NCI-H2029 (cell line): ENCODE measurements around the gene OR2T4.

ENCODE experiments used
- DNase-seq: peaks from one replicate; lab custom pipeline; 2025; lab: John Stamatoyannopoulos, UW

OR2T4 gene, protein sequence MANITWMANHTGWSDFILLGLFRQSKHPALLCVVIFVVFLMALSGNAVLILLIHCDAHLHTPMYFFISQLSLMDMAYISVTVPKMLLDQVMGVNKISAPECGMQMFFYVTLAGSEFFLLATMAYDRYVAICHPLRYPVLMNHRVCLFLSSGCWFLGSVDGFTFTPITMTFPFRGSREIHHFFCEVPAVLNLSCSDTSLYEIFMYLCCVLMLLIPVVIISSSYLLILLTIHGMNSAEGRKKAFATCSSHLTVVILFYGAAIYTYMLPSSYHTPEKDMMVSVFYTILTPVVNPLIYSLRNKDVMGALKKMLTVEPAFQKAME

DNA sequence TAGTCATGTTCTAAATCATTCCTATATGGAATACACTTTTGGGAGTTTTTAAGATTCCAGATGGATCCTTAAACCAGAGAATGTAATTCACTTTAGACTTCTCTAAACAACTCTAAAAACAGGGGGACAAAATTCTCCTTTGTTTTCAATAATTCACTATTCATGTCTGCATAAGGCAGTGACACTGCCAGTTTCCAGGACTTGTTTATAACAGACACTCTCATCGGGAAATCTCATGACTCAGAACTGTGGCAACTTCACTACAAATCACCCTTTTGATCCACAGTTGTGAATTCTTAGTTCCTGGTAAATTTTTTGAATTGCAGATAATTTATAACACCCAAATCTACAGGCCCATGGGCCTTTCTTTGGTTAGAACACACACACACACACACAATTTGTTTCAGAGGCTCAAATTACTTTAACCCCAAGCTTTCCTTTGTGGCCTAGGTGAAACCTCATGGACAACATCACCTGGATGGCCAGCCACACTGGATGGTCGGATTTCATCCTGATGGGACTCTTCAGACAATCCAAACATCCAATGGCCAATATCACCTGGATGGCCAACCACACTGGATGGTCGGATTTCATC is at the start of gene OR2T4:
Gene OR2T4, plus strand, starts transcription at position 545 of the 595 bp plus-strand sequence. Its CDS starts 0 bp downstream, at position 545.
- DNase-seq: no peak

DNA sequence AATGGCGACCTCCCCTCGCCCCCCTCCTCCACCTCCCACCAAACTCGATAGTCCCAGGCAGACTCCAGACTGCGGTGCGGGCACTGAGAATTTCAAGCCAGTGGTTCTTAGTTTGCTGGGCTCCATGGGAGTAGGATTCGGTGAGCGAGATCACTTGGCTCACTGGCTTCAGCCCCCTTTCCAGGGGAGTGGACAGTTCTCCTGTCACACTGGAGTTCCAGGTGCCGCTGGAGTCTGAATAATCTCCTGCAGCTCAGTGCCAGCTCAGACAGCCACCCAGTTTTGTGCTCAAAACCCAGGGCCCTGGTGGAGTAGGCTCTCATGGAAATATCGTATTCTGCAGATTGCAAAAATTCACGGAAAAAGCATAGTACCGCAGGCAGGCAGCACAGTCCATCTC is 44.7 kb upstream of the OR2T4 start:
- DNase-seq: no peak

DNA sequence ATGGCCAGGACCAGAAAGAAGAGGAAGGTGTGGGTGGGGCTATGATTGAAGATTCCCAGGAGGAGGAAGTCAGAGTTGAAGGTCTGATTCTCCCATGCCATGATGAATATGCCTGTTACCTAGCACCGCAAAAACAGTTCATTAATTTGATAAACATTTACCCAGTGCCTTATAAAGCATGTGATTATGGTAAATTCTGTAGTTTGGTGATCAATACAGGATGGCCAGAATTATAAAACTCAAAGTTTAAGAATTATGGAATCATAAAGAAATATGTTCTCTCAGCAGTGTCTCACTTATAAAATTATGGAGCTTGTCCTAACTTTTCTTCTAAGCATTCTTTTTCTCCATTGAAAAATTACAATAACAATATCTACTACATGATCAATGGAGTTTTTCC is 37.0 kb upstream of the OR2T4 start, which contains the start of gene OR2M7:
Gene OR2M7, minus strand, starts transcription at position 101 of the 400 bp plus-strand sequence. Its CDS starts 0 bp downstream, at position 101.
- no peak for DNase-seq

DNA sequence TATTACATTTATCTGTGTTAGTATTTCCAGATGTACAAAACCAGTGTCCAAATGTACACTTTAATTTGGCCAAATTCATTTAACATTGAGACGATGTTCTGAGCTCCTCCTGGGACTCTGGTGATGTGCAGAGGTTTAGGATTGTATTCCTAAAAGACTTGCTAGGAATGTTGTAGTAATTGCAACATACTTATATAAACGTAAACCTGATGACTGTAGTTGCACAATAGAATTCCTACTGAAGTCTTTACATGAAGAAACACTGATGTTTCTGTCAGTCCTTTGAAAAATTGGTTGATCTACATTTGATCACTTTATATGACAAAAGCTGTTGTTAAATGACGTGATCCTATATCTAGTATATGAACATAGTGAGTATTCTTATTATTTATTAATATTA is 18.0 kb upstream of the OR2T4 start:
- no peak for DNase-seq

- no peak for DNase-seq
These were observed 13.0 kb upstream of the OR2T4 start, which contains the start of gene OR14C36 for GRCh38 chr1:248348475-248348874. TSS of gene OR14C36 (plus strand) at chr1:248348775. CDS start at chr1:248348775, 0 bp downstream.

GRCh38 chr1:248359415-248359814 is 2.0 kb upstream of the OR2T4 start:
- no peak for DNase-seq

GRCh38 chr1:248366609-248367008 is 5.1 kb downstream of the OR2T4 start:
- no peak for DNase-seq

- no peak for DNase-seq
These were observed 10.9 kb downstream of the OR2T4 start for GRCh38 chr1:248372394-248372793.

GRCh38 chr1:248373761-248374160 is 12.3 kb downstream of the OR2T4 start:
- DNase-seq: no peak

- no peak for DNase-seq
These were observed 14.0 kb downstream of the OR2T4 start, which contains the start of gene OR2T6 for GRCh38 chr1:248375446-248375845. TSS of gene OR2T6 (plus strand) at chr1:248375746. CDS start at chr1:248387609, 11,863 bp downstream.

GRCh38 chr1:248376916-248377315 is 15.5 kb downstream of the OR2T4 start:
- no peak for DNase-seq

DNA sequence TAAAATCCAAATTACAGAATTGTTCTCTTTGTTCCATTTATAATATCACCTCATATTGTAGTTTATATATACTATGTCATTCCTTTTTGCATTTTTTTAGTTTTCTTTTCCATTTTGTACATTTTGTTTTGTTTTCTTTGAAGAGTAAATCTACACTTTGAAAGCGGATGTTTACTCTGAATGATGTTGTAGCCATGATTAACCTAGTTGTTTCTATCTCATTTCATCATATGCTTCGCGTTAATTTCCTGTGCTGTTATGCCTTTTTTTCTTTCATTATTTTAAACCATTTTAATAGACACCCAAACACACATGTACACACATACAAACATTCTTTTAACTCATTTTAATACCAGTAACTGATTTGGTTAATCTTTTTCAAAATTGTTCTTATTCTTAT is 19.4 kb downstream of the OR2T4 start:
- DNase-seq: no peak

- DNase-seq: no peak
These were observed 27.0 kb downstream of the OR2T4 start for GRCh38 chr1:248388426-248388825.

- no peak for DNase-seq
These were observed 31.6 kb downstream of the OR2T4 start for GRCh38 chr1:248393050-248393449.

DNA sequence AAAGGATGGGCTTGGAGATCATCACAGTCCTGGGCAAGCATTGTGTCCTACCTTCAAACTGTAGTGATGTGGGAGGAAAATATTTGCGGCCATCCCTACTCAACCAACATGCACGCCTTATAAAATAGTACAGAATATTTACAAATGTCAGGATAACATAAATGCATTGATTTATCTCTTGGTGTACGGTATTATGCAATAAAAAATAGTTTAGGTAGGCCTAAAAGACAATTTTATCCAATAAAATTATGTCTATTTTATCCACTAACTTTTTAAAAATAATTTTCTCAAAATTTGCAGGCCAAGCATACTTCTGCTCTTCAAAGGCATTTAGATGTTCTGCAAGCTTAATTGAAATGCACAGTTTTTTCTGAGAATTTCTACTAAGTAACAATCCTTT is 41.3 kb downstream of the OR2T4 start, which contains the start of gene OR2T1:
Gene OR2T1, plus strand, starts transcription at position 301 of the 400 bp plus-strand sequence. CDS start 3,100 bp downstream, outside the sequence.
- no peak for DNase-seq

- no peak for DNase-seq
These were observed 42.6 kb downstream of the OR2T4 start for GRCh38 chr1:248404024-248404423.

- no peak for DNase-seq
These were observed 45.5 kb downstream of the OR2T4 start for GRCh38 chr1:248406721-248407692.
